SH-SY5Y (cell line): ENCODE measurements around the gene GALT.

Experiments used
- GATA2 ChIP-seq: IDR thresholded peaks from 2 replicates; pipeline ENCODE4 v1.6.1; 2011; ENCODE audit warnings: mild to moderate bottlenecking, low read depth, low read length
- GATA3 ChIP-seq: IDR thresholded peaks from 2 replicates; pipeline ENCODE4 v1.6.1; 2011; ENCODE audit warnings: low read depth, mild to moderate bottlenecking, low read length, moderate library complexity

GRCh38 chr9:34650816-34651215 is 4.3 kb downstream of the GALT start:
- TF ChIP-seq GATA2 (no peak), GATA3 (no peak)
